ENCODE results near the gene TMEM117. TPM values are rescaled to one million over a fixed set of nuclear protein-coding genes. Genes with fewer than 3 reads are reported as not detected.
"Not testable (repeated sequence)": the region's sequence is repeated elsewhere in the genome, so short reads cannot be mapped to it uniquely, and the experiment has no call there.

The TMEM117 gene
- total and polyA plus RNA-seq, 10 of the 15 experiments (the other 5 are each of a cell fraction or from before 2014, with no cell fraction given) = 3.1 to 8.2 (median 6.1) TPM

- ChIA-PET CTCF (no interaction called here), SMC1A (ENCODE audit: uncharacterized antibody, unreplicated experiment) (no interaction called here), POLR2A (no interaction called here), RAD21 (ENCODE audit: unreplicated experiment) (no interaction called here)
- TF ChIP-seq CTCF (IDR thresholded peaks at IDR 0.05 in 2 of 3, conservative IDR thresholded peaks at IDR 0.05 in 1 of 3; ENCODE audit: control insufficient read depth in 2 of 3, extremely low read depth in 1 of 3, insufficient read depth in 1 of 3, low read depth in 3 of 3, low read length in 3 of 3) = peak; percentile 1 to 23 (median 17); a peak in 1 of 6 replicates
- no peak for TF ChIP-seq SMAD5 (IDR thresholded peaks at IDR 0.05; ENCODE audit: low read depth)
- FAIRE-seq (no peak), ATAC-seq (0 out of 3 replicates have a peak, but pooled peaks have one; percentile 35), DNase-seq (ENCODE audit: low read depth, low spot score) (no peak)
- Histone ChIP-seq H4K20me1 (ENCODE audit: control insufficient read depth, insufficient read depth) (no peaks in the 10 kb centered on the region), H3K27me3 (replicated peaks in 1 of 2; ENCODE audit: control insufficient read depth in 2 of 2, insufficient read depth in 2 of 2, low read length in 1 of 2) (no peaks in the 10 kb centered on the region), H3K36me3 (ENCODE audit: control insufficient read depth in 2 of 2, insufficient read depth in 2 of 2, low read length in 1 of 2) (no peaks in the 10 kb centered on the region), H3K9me3 (replicated peaks; ENCODE audit: control insufficient read depth, insufficient read depth, low read length) (no peaks in the 10 kb centered on the region), H3K4me1 (ENCODE audit: control insufficient read depth, insufficient read depth, low read length) (no peaks in the 10 kb centered on the region), H3K27ac (ENCODE audit: control insufficient read depth, insufficient read depth) (no peak overlapping the region), H3K79me2 (ENCODE audit: control insufficient read depth, insufficient read depth, low read length) (no peaks in the 10 kb centered on the region), H3K4me3 (no peak overlapping the region), H2AFZ (ENCODE audit: control insufficient read depth, low read depth, low read length) (no peak overlapping the region), H3K9ac (ENCODE audit: control insufficient read depth, insufficient read depth, low read length) (no peak overlapping the region), H3K4me2 (ENCODE audit: control insufficient read depth, insufficient read depth) (no peak overlapping the region)
- 59% methylated on average over 4 of the region's 4 CpGs for WGBS (ENCODE audit: insufficient coverage, insufficient replicate concordance, low lambda C conversion rate, missing lambda C conversion rate)
- intact Hi-C loops (cut with micrococcal nuclease; ENCODE audit: unreplicated experiment) (no loop called here), in situ Hi-C loops (cut with MboI) (no loop called here)
- no TSS peak for BruUV-seq (replicated peaks)
These were observed 411.7 kb downstream of the TMEM117 start for GRCh38 chr12:44247588-44247987.

GRCh38 chr12:44248436-44248835 lies 412.6 kb downstream of the TMEM117 start:
- RAD21 ChIA-PET (ENCODE audit: unreplicated experiment) = no interaction called here
- SMC1A ChIA-PET (ENCODE audit: uncharacterized antibody, unreplicated experiment) = interaction anchor here (0.6 kb wide), 1 partner anchor 54 kb away, joined by 3 read pairs; no protein-coding TSS in a partner anchor
- Histone ChIP-seq H3K79me2 (ENCODE audit: control insufficient read depth, insufficient read depth, low read length) (no peaks in the 10 kb centered on the region), H3K4me2 (ENCODE audit: control insufficient read depth, insufficient read depth) (no peak overlapping the region), H3K27ac (ENCODE audit: control insufficient read depth, insufficient read depth) (no peak overlapping the region), H3K36me3 (ENCODE audit: control insufficient read depth in 2 of 2, insufficient read depth in 2 of 2, low read length in 1 of 2) (no peaks in the 10 kb centered on the region), H2AFZ (ENCODE audit: control insufficient read depth, low read depth, low read length) (no peak overlapping the region), H3K4me3 (no peak overlapping the region), H3K9ac (ENCODE audit: control insufficient read depth, insufficient read depth, low read length) (no peak overlapping the region), H3K4me1 (ENCODE audit: control insufficient read depth, insufficient read depth, low read length) (no peaks in the 10 kb centered on the region), H4K20me1 (ENCODE audit: control insufficient read depth, insufficient read depth) (no peaks in the 10 kb centered on the region), H3K27me3 (replicated peaks in 1 of 2; ENCODE audit: control insufficient read depth in 2 of 2, insufficient read depth in 2 of 2, low read length in 1 of 2) (no peaks in the 10 kb centered on the region), H3K9me3 (replicated peaks; ENCODE audit: control insufficient read depth, insufficient read depth, low read length) (no peaks in the 10 kb centered on the region)
- intact Hi-C loops (cut with micrococcal nuclease; ENCODE audit: unreplicated experiment) (no loop called here), in situ Hi-C loops (cut with MboI) (no loop called here)
- DNase-seq (ENCODE audit: low read depth, low spot score) (no peak), FAIRE-seq (no peak), ATAC-seq (no peak)
- CTCF ChIA-PET = no interaction called here
- 85% methylated on average over 4 of the region's 4 CpGs for WGBS (ENCODE audit: insufficient coverage, insufficient replicate concordance, low lambda C conversion rate, missing lambda C conversion rate)
- no TSS peak for BruUV-seq (replicated peaks)
- POLR2A ChIA-PET = no interaction called here
- TF ChIP-seq SRF (IDR thresholded peaks at IDR 0.05; ENCODE audit: low read depth in 2 of 2, low read length in 2 of 2) = no peak
- no peak for TF ChIP-seq BMI1 (IDR thresholded peaks at IDR 0.05; ENCODE audit: borderline replicate concordance)
- no peak for TF ChIP-seq TBL1XR1 (IDR thresholded peaks at IDR 0.05; ENCODE audit: low read depth, low read length)
- no peak for TF ChIP-seq MTA3 (IDR thresholded peaks at IDR 0.05; ENCODE audit: borderline replicate concordance, low read length)
- TF ChIP-seq IRF5 (IDR thresholded peaks at IDR 0.05; ENCODE audit: borderline replicate concordance) = no peak

GRCh38 chr12:44250440-44250839 lies 414.6 kb downstream of the TMEM117 start:
- in situ Hi-C loops (cut with MboI); H3K36me3 ChIP-seq (ENCODE audit: control insufficient read depth in 2 of 2, insufficient read depth in 2 of 2, low read length in 1 of 2); H3K9ac ChIP-seq (ENCODE audit: control insufficient read depth, insufficient read depth, low read length); H3K4me2 ChIP-seq (ENCODE audit: control insufficient read depth, insufficient read depth); H4K20me1 ChIP-seq (ENCODE audit: control insufficient read depth, insufficient read depth); SMC1A ChIA-PET (ENCODE audit: uncharacterized antibody, unreplicated experiment); CTCF ChIA-PET; POLR2A ChIA-PET; H2AFZ ChIP-seq (ENCODE audit: control insufficient read depth, low read depth, low read length); H3K27me3 ChIP-seq (replicated peaks in 1 of 2; ENCODE audit: control insufficient read depth in 2 of 2, insufficient read depth in 2 of 2, low read length in 1 of 2); intact Hi-C loops (cut with micrococcal nuclease; ENCODE audit: unreplicated experiment); BruUV-seq (replicated peaks); H3K4me1 ChIP-seq (ENCODE audit: control insufficient read depth, insufficient read depth, low read length); H3K27ac ChIP-seq (ENCODE audit: control insufficient read depth, insufficient read depth); H3K79me2 ChIP-seq (ENCODE audit: control insufficient read depth, insufficient read depth, low read length); DNase-seq (ENCODE audit: low read depth, low spot score); FAIRE-seq; H3K4me3 ChIP-seq; H3K9me3 ChIP-seq (replicated peaks; ENCODE audit: control insufficient read depth, insufficient read depth, low read length); ATAC-seq: not testable (repeated sequence)
- RAD21 ChIA-PET (ENCODE audit: unreplicated experiment) = interaction anchor here (1.1 kb wide), 1 partner anchor 250 kb away, joined by 3 read pairs; no protein-coding TSS in a partner anchor
- 91% methylated on average over 1 of the region's 1 CpG for WGBS (ENCODE audit: insufficient coverage, insufficient replicate concordance, low lambda C conversion rate, missing lambda C conversion rate)
